HCT116 (cell line): Measurements from ENCODE around the gene GARNL3. TPM values are rescaled to one million over a fixed set of nuclear protein-coding genes. Genes with fewer than 3 reads are reported as not detected.

ENCODE experiments used
- ATAC-seq: fragments of 200-7000 bp; cut with Tn5 transposase; 2 replicates; pipeline ENCODE4 v1.9.1; 2020; ENCODE audit warnings: mild to moderate bottlenecking, moderate library complexity
- BruUV-seq: library from RNA; stranded (reverse); fragments of 400-500 nt; replicated peaks from 2 replicates; lab custom pipeline; 2021; lab: Mats Ljungman, UMichigan
- CTCF ChIA-PET: fragments of 300-600 bp; sonication (Branson Sonifier 250); formaldehyde crosslinking; loops from one replicate; lab custom pipeline; 2021; ENCODE audit warnings: antibody characterized with exemption; lab: Charles Lee
- POLR2A ChIA-PET: fragments of 300-600, 350-600 bp; sonication (Branson Sonifier 250); formaldehyde crosslinking; loops from one replicate; lab custom pipeline; 2021; ENCODE audit warnings: antibody characterized with exemption; lab: Charles Lee
- RAD21 ChIA-PET, 2 experiments: fragments of 300-600 bp; sonication (Branson Sonifier 250); formaldehyde crosslinking; loops; one replicate each; lab custom pipeline; 2023; ENCODE audit warnings: low total read pairs in 2 of 2; ENCODE audit not compliant: uncharacterized antibody in 2 of 2, unreplicated experiment in 2 of 2, low non-redundant PET in 1 of 2; lab: Charles Lee
- DNase-seq: peaks from one replicate; pipeline ENCODE4 v3.0.0-alpha.2; 2010; ENCODE audit warnings: low read depth, low spot score
- H2AFZ ChIP-seq: fragments of 200-600 bp; shearing (Covaris generic), sonication (generic); 2 replicates; pipeline ENCODE4 v1.6.1; 2017; ENCODE audit warnings: low read depth, mixed run types, mixed read lengths, antibody characterized with exemption, low read length; ENCODE audit not compliant: poor library complexity, severe bottlenecking
- H3K27ac ChIP-seq: 2 replicates; pipeline ENCODE4 v1.5.1; 2012; ENCODE audit warnings: low read depth, low read length
- H3K27me3 ChIP-seq: fragments of 200-600 bp; sonication (generic); 2 replicates; pipeline ENCODE4 v1.6.1; 2016; ENCODE audit warnings: mixed run types, low read length, mixed read lengths; ENCODE audit not compliant: insufficient read depth
- H3K36me3 ChIP-seq, 2 experiments: fragments of 200-500 bp in 1 of 2; fragments of 200-600 bp in 1 of 2; sonication (Bioruptor generic) in 1 of 2; sonication (generic) in 1 of 2; 2 replicates each; pipeline versions ENCODE4 v1.5.1 to v1.6.1; 2014 to 2016; ENCODE audit warnings: low read length in 2 of 2, inconsistent platforms in 1 of 2, mixed read lengths in 1 of 2, mixed run types in 1 of 2; ENCODE audit not compliant: insufficient read depth in 2 of 2, control insufficient read depth in 1 of 2
- H3K4me1 ChIP-seq, 2 experiments: fragments of 200-600 bp in 1 of 2; sonication (generic) in 1 of 2; 2 replicates each; pipeline versions ENCODE4 v1.5.1 to v1.6.1; 2012 to 2017; ENCODE audit warnings: low read length in 2 of 2, inconsistent platforms in 1 of 2, mild to moderate bottlenecking in 1 of 2, mixed read lengths in 1 of 2, mixed run types in 1 of 2, moderate library complexity in 1 of 2; ENCODE audit not compliant: insufficient read depth in 2 of 2, control insufficient read depth in 1 of 2
- H3K4me2 ChIP-seq: fragments of 200-600 bp; sonication (generic); 2 replicates; pipeline ENCODE4 v1.6.1; 2017; ENCODE audit warnings: mixed run types, low read length, mixed read lengths
- H3K4me3 ChIP-seq, 2 experiments: fragments of 200-600 bp in 1 of 2; sonication (generic) in 1 of 2; replicated peaks in 1 of 2; 2 replicates each; pipeline ENCODE4 v1.5.1; 2011 to 2016; ENCODE audit warnings: low read length in 2 of 2, control low read depth in 1 of 2, low read depth in 1 of 2, mild to moderate bottlenecking in 1 of 2, mixed read lengths in 1 of 2, mixed run types in 1 of 2
- H3K79me2 ChIP-seq: fragments of 200-600 bp; sonication (generic); 2 replicates; pipeline ENCODE4 v1.6.1; 2017; ENCODE audit warnings: mild to moderate bottlenecking, mixed run types, low read length, moderate library complexity, mixed read lengths; ENCODE audit not compliant: insufficient read depth
- H3K9ac ChIP-seq: fragments of 200-600 bp; sonication (generic); 2 replicates; pipeline ENCODE4 v1.6.1; 2016; ENCODE audit warnings: low read length, mixed read lengths
- H3K9me2 ChIP-seq: fragments of 200-600 bp; sonication (generic), shearing (Covaris generic); 2 replicates; pipeline ENCODE4 v1.6.1; 2017; ENCODE audit warnings: mixed run types, mild to moderate bottlenecking, moderate library complexity; ENCODE audit not compliant: insufficient read depth
- H3K9me3 ChIP-seq, 2 experiments: fragments of 200-500 bp in 1 of 2; fragments of 200-600 bp in 1 of 2; sonication (Bioruptor generic) in 1 of 2; sonication (generic) in 1 of 2; 2 replicates each; pipeline ENCODE4 v1.6.1; 2014 to 2017; ENCODE audit warnings: low read length in 2 of 2, mixed read lengths in 2 of 2, inconsistent platforms in 1 of 2, low read depth in 1 of 2, mild to moderate bottlenecking in 1 of 2, mixed run types in 1 of 2, moderate library complexity in 1 of 2; ENCODE audit not compliant: control insufficient read depth in 1 of 2, insufficient read depth in 1 of 2
- H4K20me1 ChIP-seq: fragments of 200-600 bp; sonication (generic), shearing (Covaris generic); 2 replicates; pipeline ENCODE4 v1.6.1; 2017; ENCODE audit warnings: mixed run types, mild to moderate bottlenecking, moderate library complexity; ENCODE audit not compliant: insufficient read depth
- ELF1 ChIP-seq: IDR thresholded peaks from 2 replicates; pipeline ENCODE4 v1.6.1; 2012; ENCODE audit warnings: low read depth, borderline replicate concordance
- EZH2phosphoT487 ChIP-seq: fragments of 200-600 bp; IDR thresholded peaks from 2 replicates; pipeline ENCODE4 v1.6.1; 2018; ENCODE audit warnings: antibody characterized with exemption, borderline replicate concordance
- JUND ChIP-seq: IDR thresholded peaks from 2 replicates; pipeline ENCODE4 v1.6.1; 2012
- ZFX ChIP-seq: fragments of 450-650 bp; IDR thresholded peaks from 2 replicates; pipeline ENCODE4 v1.6.1; 2017
- intact Hi-C: fragments of 100-400 bp; cut with micrococcal nuclease; formaldehyde crosslinking; loops from 2 replicates; pipeline ENCODE4 v1.10.0; 2022
- total RNA-seq: library from RNA; stranded (reverse); gene quantifications from one replicate; pipeline ENCODE4 v1.2.1, GENCODE V29; 2021; ENCODE audit not compliant: unreplicated experiment
- TF ChIP-seq, protein P1 (sequence below): IDR thresholded peaks from 2 replicates; pipeline ENCODE4 v1.6.1; 2012; ENCODE audit warnings: low read depth
- TF ChIP-seq, protein P2 (sequence below), 3 experiments: fragments of 200-600 bp in 1 of 3; sonication (generic) in 1 of 3; IDR thresholded peaks in 2 of 3; conservative IDR thresholded peaks in 1 of 3; 2 replicates each; pipeline ENCODE4 v1.5.1; 2012 to 2017; ENCODE audit warnings: low read depth in 2 of 3, low read length in 2 of 3, antibody characterized with exemption in 1 of 3, borderline replicate concordance in 1 of 3, control low read depth in 1 of 3, mild to moderate bottlenecking in 1 of 3, mixed read lengths in 1 of 3, mixed run types in 1 of 3, moderate library complexity in 1 of 3; ENCODE audit not compliant: insufficient read depth in 1 of 3

Gene GARNL3
- total RNA-seq, 1 experiment from 2014 or later, result 8.8 TPM

DNA sequence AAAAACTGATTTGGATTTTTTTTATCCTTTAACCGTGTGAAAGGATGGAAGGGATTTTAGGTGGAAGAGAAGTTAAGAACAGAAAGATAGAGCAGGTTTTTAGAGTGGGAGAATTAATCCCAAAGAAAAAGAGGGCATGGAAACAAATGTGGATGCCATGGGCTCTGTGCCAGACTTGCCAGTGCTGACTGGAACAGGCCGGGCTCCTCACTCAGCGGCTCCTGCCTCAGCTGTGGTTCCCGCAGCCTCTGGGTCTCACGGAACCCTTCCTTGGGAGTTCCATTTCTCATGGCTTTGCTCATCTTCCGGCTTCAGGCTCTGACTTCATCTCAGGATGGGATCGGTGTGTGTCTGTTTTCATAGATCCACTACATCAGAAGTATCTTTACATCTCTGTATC, 102.0 kb downstream of the GARNL3 start:
- H3K4me1 ChIP-seq, result no peaks in the 10 kb centered on the region
- H3K27ac ChIP-seq, result no peak overlapping the region
- ATAC-seq (no peak), DNase-seq (no peak)
- POLR2A ChIA-PET, result no interaction called here
- RAD21 ChIA-PET, result no interaction called here
- intact Hi-C loops, result no loop called here
- CTCF ChIA-PET, result no interaction called here
- TF ChIP-seq, protein P1, sequence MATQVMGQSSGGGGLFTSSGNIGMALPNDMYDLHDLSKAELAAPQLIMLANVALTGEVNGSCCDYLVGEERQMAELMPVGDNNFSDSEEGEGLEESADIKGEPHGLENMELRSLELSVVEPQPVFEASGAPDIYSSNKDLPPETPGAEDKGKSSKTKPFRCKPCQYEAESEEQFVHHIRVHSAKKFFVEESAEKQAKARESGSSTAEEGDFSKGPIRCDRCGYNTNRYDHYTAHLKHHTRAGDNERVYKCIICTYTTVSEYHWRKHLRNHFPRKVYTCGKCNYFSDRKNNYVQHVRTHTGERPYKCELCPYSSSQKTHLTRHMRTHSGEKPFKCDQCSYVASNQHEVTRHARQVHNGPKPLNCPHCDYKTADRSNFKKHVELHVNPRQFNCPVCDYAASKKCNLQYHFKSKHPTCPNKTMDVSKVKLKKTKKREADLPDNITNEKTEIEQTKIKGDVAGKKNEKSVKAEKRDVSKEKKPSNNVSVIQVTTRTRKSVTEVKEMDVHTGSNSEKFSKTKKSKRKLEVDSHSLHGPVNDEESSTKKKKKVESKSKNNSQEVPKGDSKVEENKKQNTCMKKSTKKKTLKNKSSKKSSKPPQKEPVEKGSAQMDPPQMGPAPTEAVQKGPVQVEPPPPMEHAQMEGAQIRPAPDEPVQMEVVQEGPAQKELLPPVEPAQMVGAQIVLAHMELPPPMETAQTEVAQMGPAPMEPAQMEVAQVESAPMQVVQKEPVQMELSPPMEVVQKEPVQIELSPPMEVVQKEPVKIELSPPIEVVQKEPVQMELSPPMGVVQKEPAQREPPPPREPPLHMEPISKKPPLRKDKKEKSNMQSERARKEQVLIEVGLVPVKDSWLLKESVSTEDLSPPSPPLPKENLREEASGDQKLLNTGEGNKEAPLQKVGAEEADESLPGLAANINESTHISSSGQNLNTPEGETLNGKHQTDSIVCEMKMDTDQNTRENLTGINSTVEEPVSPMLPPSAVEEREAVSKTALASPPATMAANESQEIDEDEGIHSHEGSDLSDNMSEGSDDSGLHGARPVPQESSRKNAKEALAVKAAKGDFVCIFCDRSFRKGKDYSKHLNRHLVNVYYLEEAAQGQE, result no peak
- TF ChIP-seq JUND, result no peak
- TF ChIP-seq EZH2phosphoT487, result no peak
- no peak for TF ChIP-seq ELF1
- no peak for TF ChIP-seq ZFX
- TF ChIP-seq, protein P2, sequence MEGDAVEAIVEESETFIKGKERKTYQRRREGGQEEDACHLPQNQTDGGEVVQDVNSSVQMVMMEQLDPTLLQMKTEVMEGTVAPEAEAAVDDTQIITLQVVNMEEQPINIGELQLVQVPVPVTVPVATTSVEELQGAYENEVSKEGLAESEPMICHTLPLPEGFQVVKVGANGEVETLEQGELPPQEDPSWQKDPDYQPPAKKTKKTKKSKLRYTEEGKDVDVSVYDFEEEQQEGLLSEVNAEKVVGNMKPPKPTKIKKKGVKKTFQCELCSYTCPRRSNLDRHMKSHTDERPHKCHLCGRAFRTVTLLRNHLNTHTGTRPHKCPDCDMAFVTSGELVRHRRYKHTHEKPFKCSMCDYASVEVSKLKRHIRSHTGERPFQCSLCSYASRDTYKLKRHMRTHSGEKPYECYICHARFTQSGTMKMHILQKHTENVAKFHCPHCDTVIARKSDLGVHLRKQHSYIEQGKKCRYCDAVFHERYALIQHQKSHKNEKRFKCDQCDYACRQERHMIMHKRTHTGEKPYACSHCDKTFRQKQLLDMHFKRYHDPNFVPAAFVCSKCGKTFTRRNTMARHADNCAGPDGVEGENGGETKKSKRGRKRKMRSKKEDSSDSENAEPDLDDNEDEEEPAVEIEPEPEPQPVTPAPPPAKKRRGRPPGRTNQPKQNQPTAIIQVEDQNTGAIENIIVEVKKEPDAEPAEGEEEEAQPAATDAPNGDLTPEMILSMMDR (IDR thresholded peaks at IDR 0.05 in 2 of 3, conservative IDR thresholded peaks at IDR 0.05 in 1 of 3; ENCODE audit: borderline replicate concordance in 1 of 3, insufficient read depth in 1 of 3, low read depth in 2 of 3, low read length in 2 of 3), result no peak
- no peak overlapping the region for H2AFZ ChIP-seq
- H3K79me2 ChIP-seq, result no peaks in the 10 kb centered on the region
- H3K9me3 ChIP-seq, result no peaks in the 10 kb centered on the region
- no peak overlapping the region for H3K4me2 ChIP-seq
- H3K9me2 ChIP-seq, result no peaks in the 10 kb centered on the region
- no peak overlapping the region for H3K9ac ChIP-seq
- no TSS peak for BruUV-seq
- no peaks in the 10 kb centered on the region for H4K20me1 ChIP-seq
- H3K4me3 ChIP-seq, result no peak overlapping the region
- no peaks in the 10 kb centered on the region; a peak in 1 of 4 replicates for H3K36me3 ChIP-seq
- H3K27me3 ChIP-seq, result no peaks in the 10 kb centered on the region
